KOPT-K1 (cell line): ENCODE measurements around the gene COA7.

Experiments used
- H3K27ac ChIP-seq: fragments of 200-600 bp; sonication (generic); 2 replicates; pipeline ENCODE4 v1.5.1; 2016; ENCODE audit warnings: antibody characterized with exemption, mild to moderate bottlenecking, low read depth, low read length; ENCODE audit not compliant: poor library complexity, severe bottlenecking
- H3K36me3 ChIP-seq: fragments of 200-600 bp; sonication (generic); 2 replicates; pipeline ENCODE4 v1.5.1; 2017; ENCODE audit warnings: antibody characterized with exemption, mild to moderate bottlenecking, low read length, moderate library complexity; ENCODE audit not compliant: insufficient read depth
- H3K9me3 ChIP-seq: fragments of 200-600 bp; sonication (generic); 2 replicates; pipeline ENCODE4 v1.5.1; 2017; ENCODE audit warnings: antibody characterized with exemption, low read length, mild to moderate bottlenecking; ENCODE audit not compliant: insufficient read depth, poor library complexity, severe bottlenecking

The COA7 gene

GRCh38 chr1:52637946-52638345 is 60.2 kb downstream of the COA7 start:
- H3K27ac ChIP-seq, result peak overlapping the region; percentile 64
- peaks cover 6% of the 10 kb centered on the region for H3K9me3 ChIP-seq
- H3K36me3 ChIP-seq, result no peaks in the 10 kb centered on the region

DNA sequence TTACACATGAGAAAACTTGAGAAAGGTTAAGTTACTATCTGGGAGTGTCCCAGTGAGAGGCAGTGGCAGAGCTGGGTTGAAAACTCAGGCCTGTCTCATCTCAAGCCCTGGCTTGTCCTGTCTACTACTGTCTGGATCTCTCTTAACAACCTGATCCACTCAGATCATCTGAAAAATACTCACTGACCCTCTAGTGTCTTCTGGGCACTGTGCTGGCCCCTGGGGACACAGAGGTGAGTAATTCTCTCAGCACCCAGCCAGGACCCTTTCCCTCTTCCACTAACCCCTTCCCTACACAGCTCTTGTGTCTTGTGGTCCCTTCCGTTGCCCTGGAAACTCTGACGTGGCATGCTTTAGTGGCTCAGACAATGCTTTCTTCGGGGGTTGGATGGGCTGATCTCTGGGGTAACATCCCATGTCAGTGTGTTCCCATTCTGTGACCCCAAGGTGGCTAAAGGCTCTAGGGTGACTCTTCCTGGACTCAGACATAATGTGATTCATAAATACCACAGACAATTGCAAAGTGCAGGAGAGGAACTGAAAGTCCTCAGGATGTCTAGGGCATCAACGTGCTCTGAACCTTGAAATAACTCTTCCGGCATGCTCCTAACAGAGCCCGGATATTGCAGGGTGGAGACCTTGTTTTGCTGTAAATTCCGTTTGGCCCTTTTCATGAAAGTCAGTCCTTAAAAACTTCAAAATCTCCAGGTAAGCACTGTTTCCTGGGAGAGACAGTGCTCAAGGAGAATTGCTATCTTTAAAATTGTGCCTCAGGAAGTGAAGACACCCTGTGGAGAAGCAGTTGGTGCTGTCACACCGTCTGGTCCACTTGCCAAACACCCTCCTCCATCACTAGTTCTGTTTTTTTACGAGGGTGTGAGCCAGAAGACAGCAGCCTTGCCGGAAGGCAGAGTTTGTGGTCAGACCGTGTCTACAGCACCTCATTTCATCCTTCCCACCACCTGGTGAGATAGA is 61.1 kb downstream of the COA7 start:
- H3K36me3 ChIP-seq, result no peaks in the 10 kb centered on the region
- peak overlapping the region; percentile 64 for H3K27ac ChIP-seq
- peaks cover 6% of the 10 kb centered on the region for H3K9me3 ChIP-seq

- Histone ChIP-seq H3K9me3 (peaks cover 6% of the 10 kb centered on the region), H3K27ac (no peak overlapping the region), H3K36me3 (no peaks in the 10 kb centered on the region)
Observed at GRCh38 chr1:52635321-52636089, 62.6 kb downstream of the COA7 start.
